ENCODE results near the gene RPN2.

DNA sequence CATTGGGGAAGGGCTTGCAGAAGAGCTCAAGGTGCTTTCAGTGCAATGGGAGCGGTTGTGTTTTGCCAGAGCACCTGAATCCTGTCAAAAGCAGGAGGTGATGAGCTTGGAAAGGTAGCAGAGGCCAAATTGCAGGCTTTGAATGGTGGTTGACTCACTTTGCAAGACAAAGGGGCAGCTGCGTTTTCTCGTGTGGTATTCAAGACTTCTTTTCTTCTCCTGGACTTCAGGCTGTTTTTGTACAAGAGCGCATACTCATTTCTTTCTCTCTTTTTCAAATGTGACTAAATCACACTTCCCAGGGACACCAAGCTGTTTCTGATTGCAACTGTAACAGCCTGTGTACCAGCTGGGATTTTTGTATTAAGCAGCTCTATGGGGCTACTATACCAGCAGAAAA lies 50.2 kb downstream of the RPN2 start:
- TF ChIP-seq SUZ12 (IDR thresholded peaks at IDR 0.05) = no peak
- no peak for TF ChIP-seq FOXA1 (IDR thresholded peaks at IDR 0.05)
- no peak for TF ChIP-seq FOXM1 (IDR thresholded peaks at IDR 0.05; ENCODE audit: borderline replicate concordance)
- TF ChIP-seq ARNT (IDR thresholded peaks at IDR 0.05) = no peak
- TF ChIP-seq NFRKB (IDR thresholded peaks at IDR 0.05) = no peak
- no peak for TF ChIP-seq TARDBP (IDR thresholded peaks at IDR 0.05)
- no peak for TF ChIP-seq PKNOX1 (IDR thresholded peaks at IDR 0.05)
- no peak for TF ChIP-seq ZNF384 (IDR thresholded peaks at IDR 0.05)
- TF ChIP-seq ELF4 (IDR thresholded peaks at IDR 0.05) = no peak
- TF ChIP-seq SP1 (IDR thresholded peaks at IDR 0.05) = no peak
- TF ChIP-seq BHLHE40 (IDR thresholded peaks at IDR 0.05; ENCODE audit: borderline replicate concordance) = no peak
- no peak for TF ChIP-seq CTBP1 (IDR thresholded peaks at IDR 0.05; ENCODE audit: borderline replicate concordance)

Data from HEK293T (cell line).